ENCODE results near the gene CDH5. TPM values are rescaled to one million over a fixed set of nuclear protein-coding genes. Genes with fewer than 3 reads are reported as not detected.

Gene CDH5
- total and polyA plus RNA-seq, 2 of the 8 experiments (the other 6 are each of a cell fraction or from before 2014, with no cell fraction given) = 0.32 TPM

DNA sequence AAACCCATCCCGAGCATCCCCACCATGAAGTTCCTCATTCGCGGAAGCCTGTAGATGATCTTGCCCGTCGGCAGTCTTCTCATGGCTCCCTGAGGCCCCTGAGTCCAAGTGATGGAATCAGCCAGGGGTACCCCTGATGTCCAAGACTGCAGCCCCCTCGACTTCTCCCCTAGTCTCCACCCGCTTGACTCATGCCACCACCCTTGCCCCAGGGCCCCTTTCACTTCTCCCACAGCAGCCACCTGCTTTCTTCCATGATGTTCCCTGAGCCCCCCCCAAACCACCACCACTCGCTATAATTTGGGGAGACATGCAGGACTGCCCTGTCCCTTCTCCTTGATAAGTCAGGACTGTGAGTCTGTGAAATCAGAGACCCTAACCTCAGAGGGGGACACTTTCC lies 72.0 kb downstream of the CDH5 start:
- H3K23me2 ChIP-seq (ENCODE audit: low read depth, low read length) = no peaks in the 10 kb centered on the region
- DNase-seq (ENCODE audit: low read depth in 1 of 2, low spot score in 2 of 2) (no peak), FAIRE-seq (no peak)
- H2BK120ac ChIP-seq (replicated peaks; ENCODE audit: low read depth, low read length) = no peak overlapping the region
- TF ChIP-seq CTBP2 (IDR thresholded peaks at IDR 0.05; ENCODE audit: borderline replicate concordance, insufficient read depth, insufficient read length, low read length) (no peak), TBP (IDR thresholded peaks at IDR 0.05; ENCODE audit: low read depth, low read length) (no peak), GTF2F1 (IDR thresholded peaks at IDR 0.05; ENCODE audit: borderline replicate concordance, low read depth, low read length) (no peak), POLR2A (IDR thresholded peaks at IDR 0.05; ENCODE audit: control extremely low read depth in 1 of 2, low read depth in 2 of 2, low read length in 2 of 2) (no peak), RBBP5 (IDR thresholded peaks at IDR 0.05; ENCODE audit: borderline replicate concordance, low read depth, low read length) (no peak), HDAC6 (IDR thresholded peaks at IDR 0.05; ENCODE audit: low read depth, low read length) (no peak), RAD21 (IDR thresholded peaks at IDR 0.05 in 1 of 2, conservative IDR thresholded peaks at IDR 0.05 in 1 of 2; ENCODE audit: low read depth in 2 of 2, low read length in 2 of 2) (no peak), SRF (IDR thresholded peaks at IDR 0.05; ENCODE audit: low read depth, low read length) (no peak), CBX8 (IDR thresholded peaks at IDR 0.05; ENCODE audit: borderline replicate concordance, low read depth, low read length) (no peak)
- TF ChIP-seq, protein P1, sequence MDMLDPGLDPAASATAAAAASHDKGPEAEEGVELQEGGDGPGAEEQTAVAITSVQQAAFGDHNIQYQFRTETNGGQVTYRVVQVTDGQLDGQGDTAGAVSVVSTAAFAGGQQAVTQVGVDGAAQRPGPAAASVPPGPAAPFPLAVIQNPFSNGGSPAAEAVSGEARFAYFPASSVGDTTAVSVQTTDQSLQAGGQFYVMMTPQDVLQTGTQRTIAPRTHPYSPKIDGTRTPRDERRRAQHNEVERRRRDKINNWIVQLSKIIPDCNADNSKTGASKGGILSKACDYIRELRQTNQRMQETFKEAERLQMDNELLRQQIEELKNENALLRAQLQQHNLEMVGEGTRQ (IDR thresholded peaks at IDR 0.05; ENCODE audit: low read length) = no peak
- TF ChIP-seq, protein P2, sequence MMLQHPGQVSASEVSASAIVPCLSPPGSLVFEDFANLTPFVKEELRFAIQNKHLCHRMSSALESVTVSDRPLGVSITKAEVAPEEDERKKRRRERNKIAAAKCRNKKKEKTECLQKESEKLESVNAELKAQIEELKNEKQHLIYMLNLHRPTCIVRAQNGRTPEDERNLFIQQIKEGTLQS (IDR thresholded peaks at IDR 0.05; ENCODE audit: insufficient read depth, low read depth, low read length) = no peak
- no peak overlapping the region for H2AFZ ChIP-seq (ENCODE audit: low read length)
- ChIA-PET CTCF (ENCODE audit: partially characterized antibody) (interaction anchor here (1.5 to 1.7 kb wide), 2 partner anchors 20 to 81 kb away, joined by 3 read pairs; no protein-coding TSS in a partner anchor), POLR2A (ENCODE audit: partially characterized antibody) (interaction anchor here (1.2 kb wide), 1 partner anchor 38 kb away, joined by 3 read pairs; no protein-coding TSS in a partner anchor)
- peaks cover 0 to 3% (median 0%) of the 10 kb centered on the region in 4 experiments; a peak in 2 of 7 replicates for H3K27me3 ChIP-seq (replicated peaks in 1 of 4; ENCODE audit: control insufficient read depth in 3 of 4, extremely low read depth in 1 of 4, insufficient read depth in 3 of 4, low read length in 3 of 4)
- no peaks in the 10 kb centered on the region for H4K20me1 ChIP-seq (replicated peaks in 1 of 2; ENCODE audit: control insufficient read depth in 1 of 2, insufficient read depth in 2 of 2, low read length in 2 of 2)
- H3K9me3 ChIP-seq (ENCODE audit: insufficient read depth in 2 of 2, low read depth in 1 of 2, low read length in 1 of 2) = no peaks in the 10 kb centered on the region
- H2BK12ac ChIP-seq (ENCODE audit: low read depth, low read length) = no peak overlapping the region
- H3K18ac ChIP-seq (ENCODE audit: extremely low read depth, low read length) = no peak overlapping the region
- H2BK15ac ChIP-seq (ENCODE audit: low read length) = no peak overlapping the region
- peaks cover 0 to 13% (median 2%) of the 10 kb centered on the region in 4 experiments; a peak in 3 of 7 replicates for H3K4me1 ChIP-seq (replicated peaks in 1 of 4; ENCODE audit: control insufficient read depth in 3 of 4, insufficient read depth in 4 of 4, low read length in 3 of 4)
- no peak overlapping the region for H3K4me2 ChIP-seq (ENCODE audit: insufficient read depth in 1 of 2, low read depth in 2 of 2, low read length in 2 of 2)
- no peaks in the 10 kb centered on the region for H3K36me3 ChIP-seq (ENCODE audit: control insufficient read depth in 2 of 4, insufficient read depth in 4 of 4, low read length in 3 of 4)
- no peak overlapping the region for H3K4ac ChIP-seq (replicated peaks; ENCODE audit: insufficient read length, low read depth, low read length)
- no peak overlapping the region for H3K4me3 ChIP-seq (ENCODE audit: extremely low read depth in 1 of 4, insufficient read depth in 2 of 4, low read depth in 3 of 4, low read length in 4 of 4)
- WGBS, 2 experiments (ENCODE audit: extremely low coverage in 1 of 2, insufficient coverage in 1 of 2, insufficient read length in 1 of 2, insufficient replicate concordance in 2 of 2, low coverage in 1 of 2, low lambda C conversion rate in 2 of 2, missing lambda C conversion rate in 1 of 2) = 90% methylated on average over 8 of the region's 8 CpGs; no CpG with 5 or more reads in 1 of the 2 experiments
- no peak overlapping the region for H4K91ac ChIP-seq (replicated peaks; ENCODE audit: insufficient read length, low read length)
- H2BK5ac ChIP-seq (ENCODE audit: low read depth, low read length) = no peak overlapping the region
- H2BK20ac ChIP-seq (ENCODE audit: low read length) = no peak overlapping the region
- H3K79me1 ChIP-seq (ENCODE audit: low read depth, low read length) = no peaks in the 10 kb centered on the region
- no peak overlapping the region for H2AK5ac ChIP-seq (ENCODE audit: low read depth, low read length)
- no peak overlapping the region for H3K27ac ChIP-seq (ENCODE audit: low read depth, low read length)
- no peak overlapping the region for H3K9ac ChIP-seq (replicated peaks in 1 of 4; ENCODE audit: extremely low read depth in 1 of 4, low read depth in 3 of 4, low read length in 3 of 4)
- H3K23ac ChIP-seq (ENCODE audit: insufficient read length) = no peak overlapping the region
- no peak overlapping the region for H4K5ac ChIP-seq (ENCODE audit: insufficient read length, low read depth, low read length)
- no peaks in the 10 kb centered on the region for H3K79me2 ChIP-seq (ENCODE audit: control insufficient read depth in 1 of 2, insufficient read depth in 2 of 2, low read length in 2 of 2)
- H3K14ac ChIP-seq (ENCODE audit: insufficient read length) = no peak overlapping the region
- H4K8ac ChIP-seq (ENCODE audit: extremely low read depth, insufficient read depth, low read length) = no peak overlapping the region
- H3K56ac ChIP-seq (replicated peaks; ENCODE audit: insufficient read length, low read depth, low read length) = no peak overlapping the region
